Measurements from ENCODE around the gene CCDC102B.

The CCDC102B gene

DNA sequence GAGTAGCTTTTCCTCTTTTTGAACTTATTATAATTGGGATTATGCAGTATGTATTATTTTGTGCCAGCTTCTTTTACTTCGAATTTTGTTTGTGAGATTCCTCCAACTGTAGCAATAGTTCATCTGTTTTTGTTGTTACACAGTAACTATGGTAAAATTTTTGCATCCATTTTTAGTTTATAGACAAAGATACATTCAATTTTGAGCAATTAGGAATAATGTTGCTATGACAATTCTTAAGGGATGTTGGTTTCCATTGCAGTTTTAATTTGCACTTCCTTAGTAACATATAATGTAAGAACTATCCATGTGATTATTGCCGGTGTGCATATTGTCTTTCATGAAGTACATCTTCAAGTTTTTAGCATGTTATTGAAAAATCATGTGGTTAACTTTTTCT lies 20.7 kb downstream of the CCDC102B start:
- intact Hi-C loops (cut with DNase I), result no loop called here
- DNase-seq, result no peak

DNA sequence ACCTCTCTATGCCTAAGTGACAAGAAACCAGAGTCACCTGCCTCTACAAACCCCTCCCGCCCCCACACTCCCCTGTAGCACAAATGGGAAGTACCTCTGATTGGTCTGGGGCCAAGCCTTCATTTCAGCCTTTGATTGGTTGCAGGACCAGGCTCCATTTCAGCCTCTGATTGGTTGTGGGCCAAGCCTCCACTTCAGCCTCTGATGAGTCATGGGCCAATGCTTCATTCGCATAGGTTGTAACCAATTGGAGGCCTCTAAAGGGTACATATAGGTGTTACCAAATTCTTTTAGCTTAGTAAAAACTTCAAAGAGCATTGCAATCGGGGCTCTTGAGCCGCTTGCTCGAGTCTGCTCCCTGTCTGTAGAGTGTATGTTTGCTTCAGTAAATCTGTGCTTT lies 25.0 kb downstream of the CCDC102B start:
- no peak for DNase-seq
- intact Hi-C loops (cut with DNase I), result no loop called here

DNA sequence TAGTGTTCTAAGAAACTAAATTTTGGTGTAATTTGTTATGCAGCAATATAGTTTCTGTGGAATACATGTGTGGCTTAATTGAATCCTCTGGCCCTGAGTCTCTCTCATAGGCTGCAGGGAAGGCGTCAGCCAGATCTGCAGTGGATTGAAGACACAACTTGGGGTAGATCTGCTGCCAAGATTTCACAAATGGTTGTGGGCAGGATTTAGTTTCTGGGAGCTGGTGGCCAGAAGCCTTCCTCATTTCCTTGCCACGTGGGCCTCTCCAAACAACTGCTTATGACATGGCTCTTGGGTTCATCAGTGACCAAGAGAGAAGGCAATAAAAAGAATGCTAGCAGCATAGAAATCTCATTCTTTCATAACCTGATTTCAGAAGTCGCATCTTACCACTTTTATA lies 28.2 kb downstream of the CCDC102B start:
- intact Hi-C loops (cut with DNase I), result no loop called here
- DNase-seq, result no peak

DNA sequence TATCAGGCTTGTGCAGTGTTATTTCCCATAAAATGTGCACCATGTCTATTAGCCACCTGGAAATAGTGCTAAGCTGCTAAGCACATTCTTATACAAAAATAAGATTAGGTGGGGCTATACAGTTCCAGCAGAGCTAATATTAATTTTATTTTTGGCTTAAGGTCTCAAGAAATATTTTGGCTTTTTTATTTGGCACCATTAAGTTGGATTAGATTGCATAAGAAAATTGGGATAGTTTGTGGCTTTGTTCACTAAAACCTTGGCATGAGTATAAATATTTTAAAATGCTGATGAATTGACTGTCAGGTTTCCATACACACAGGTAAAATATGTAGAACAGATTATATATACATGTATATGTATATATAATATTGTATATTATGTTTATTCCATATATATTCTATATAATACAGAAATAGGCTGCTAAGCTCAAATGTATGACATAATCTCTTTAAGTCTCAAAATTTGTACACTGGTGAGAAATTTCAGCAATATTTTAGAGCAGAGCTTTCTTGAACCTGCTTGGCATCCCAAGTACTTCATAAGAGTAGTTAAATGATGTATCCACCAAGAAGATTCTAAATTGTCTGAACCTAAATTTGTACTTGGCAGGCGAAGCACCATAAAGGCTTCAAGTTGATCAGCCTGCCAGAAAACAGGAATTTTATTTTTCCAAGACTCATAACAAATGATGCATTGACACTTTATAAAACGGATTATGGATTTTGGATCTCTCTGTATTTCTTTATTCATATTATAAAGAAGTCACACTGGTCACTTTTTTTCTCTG lies 32.6 kb downstream of the CCDC102B start:
- no peak for DNase-seq
- intact Hi-C loops (cut with DNase I), result no loop called here

DNA sequence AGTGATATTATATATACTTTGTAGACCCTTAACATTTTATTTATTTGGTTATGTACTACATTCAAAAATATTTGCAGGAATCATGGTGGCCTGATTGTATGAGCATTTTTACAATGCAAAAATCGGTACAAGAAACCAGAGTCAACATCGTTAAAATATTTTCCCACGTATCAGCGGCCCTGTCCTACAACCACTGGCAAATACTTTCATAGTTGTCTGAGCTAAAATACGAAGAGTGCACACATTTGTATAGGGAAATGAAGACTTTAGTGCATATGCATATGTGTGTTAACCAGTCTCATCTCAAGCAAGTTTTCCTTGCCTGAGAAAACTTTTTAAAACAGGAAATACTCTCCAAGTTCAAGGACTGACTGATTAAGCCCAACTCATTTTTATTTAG lies 35.9 kb downstream of the CCDC102B start:
- intact Hi-C loops (cut with DNase I), result no loop called here
- DNase-seq, result no peak

DNA sequence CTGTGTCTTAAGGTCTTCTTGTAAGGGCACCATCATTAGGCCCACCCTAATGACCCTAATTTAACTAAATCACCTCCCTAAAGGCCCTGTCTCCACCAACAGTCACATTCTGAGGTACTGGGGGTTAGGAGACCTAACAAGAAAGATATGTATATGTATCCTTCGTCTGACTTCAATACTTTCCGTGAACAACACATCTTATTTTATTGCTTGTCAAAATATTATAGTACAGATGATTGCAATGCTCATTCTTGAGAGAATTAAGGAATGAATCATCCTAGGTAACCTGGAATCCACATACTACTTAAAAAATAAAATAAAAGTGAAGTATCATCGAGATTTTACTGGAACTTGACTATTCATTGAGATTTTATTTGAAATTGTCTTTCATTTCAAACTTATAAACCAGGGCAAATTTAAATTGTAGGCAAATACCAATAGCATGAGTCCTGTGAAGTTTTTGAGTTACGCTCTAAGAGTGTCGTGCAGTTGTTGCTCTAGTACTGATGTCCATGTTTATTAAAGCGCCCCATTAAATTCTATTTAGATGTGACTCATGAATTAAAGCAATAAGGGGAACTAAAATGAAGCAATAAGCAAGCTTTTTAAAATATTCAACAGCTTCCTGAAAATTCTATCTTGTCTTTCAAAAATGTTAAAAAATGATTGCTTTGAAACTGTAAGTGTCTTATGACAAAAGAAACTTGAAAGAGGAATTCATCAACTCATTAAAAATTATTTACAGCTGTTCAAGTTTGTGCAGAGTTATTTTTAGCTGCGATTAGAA lies 40.0 kb downstream of the CCDC102B start:
- DNase-seq, result no peak
- intact Hi-C loops (cut with DNase I), result no loop called here

DNA sequence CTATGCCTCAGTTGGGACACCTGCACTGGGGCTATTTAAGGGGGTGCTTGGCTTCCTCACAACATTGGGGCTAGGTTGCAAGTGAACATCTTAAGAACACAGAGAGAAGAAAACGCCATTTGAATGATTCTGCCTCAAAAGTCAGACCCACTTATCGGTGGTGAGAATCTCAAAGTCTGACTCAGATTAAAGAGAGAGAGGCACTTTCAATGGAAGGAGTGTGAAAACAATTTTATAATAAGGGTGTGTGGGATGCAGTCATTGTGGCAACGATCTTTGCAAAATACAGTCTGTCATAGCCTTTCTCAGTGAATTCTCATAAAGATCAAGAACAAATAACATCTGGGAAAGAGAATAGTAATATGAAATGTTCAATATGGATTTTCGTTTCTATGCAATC lies 41.8 kb downstream of the CCDC102B start:
- intact Hi-C loops (cut with DNase I), result loop anchor here (10.0 kb wide), 1 partner anchor 1245 kb away; no protein-coding TSS in a partner anchor
- DNase-seq, result peak in 4 of 42 donors; percentile 10 to 38 (median 14)

DNA sequence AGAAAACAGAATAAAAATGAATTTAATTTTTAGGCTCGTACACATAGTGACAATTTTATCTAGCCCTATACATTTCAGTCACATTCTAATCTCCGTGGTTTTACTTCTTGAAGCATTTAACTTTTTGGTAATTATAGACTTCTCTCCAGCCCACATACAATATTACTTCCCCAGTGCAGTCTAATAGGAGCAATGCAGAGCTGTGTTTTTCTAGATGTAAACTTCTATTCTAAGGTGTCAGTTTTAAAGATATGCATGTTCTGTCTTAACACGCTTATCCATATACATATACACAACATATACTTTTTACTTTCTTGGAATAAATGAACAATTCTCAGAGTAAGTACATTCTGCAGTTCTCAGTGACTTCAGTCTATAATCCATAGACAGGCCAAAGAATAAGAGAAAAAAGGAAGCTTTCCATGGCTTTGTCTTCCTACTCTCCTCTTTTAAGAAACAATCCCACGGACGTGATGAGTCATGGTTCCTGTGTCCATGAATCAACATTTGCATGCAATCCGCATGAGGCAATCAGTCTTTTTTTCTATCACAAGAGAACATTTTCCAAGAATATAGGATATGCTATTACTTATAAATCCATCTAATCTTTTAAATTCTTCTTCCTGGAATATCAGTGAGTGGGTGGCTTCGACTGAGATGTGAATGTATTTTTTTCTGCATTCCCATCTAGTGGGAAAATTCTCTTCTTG lies 42.8 kb downstream of the CCDC102B start:
- peak in 8 of 42 donors; percentile 7 to 55 (median 28) for DNase-seq

DNA sequence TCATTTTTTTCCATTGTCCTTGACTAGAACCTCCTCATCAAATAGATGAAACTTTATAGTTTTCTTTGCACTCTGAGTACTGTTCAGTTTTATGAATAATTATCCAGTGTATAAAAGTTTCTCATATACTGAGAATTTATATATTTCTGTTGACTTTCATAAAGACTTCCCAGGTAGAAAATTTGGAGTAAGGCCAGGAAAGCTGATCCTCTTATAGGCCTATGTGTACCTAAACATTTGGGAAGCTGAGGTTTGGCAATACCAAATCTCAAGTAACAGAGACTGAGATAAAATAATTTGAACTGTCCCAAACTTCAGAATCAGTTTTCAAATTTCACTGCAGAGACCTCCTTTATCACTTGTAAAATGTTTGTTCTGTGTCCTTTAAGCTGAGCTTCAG lies 43.4 kb downstream of the CCDC102B start:
- intact Hi-C loops (cut with DNase I), result loop anchor here (10.0 kb wide), 1 partner anchor 1244 kb away; no protein-coding TSS in a partner anchor
- no peak for DNase-seq

More for the DNA sequence above, 42.8 kb downstream of the CCDC102B start:
- intact Hi-C loops (cut with DNase I), result loop anchor here (10.0 kb wide), 1 partner anchor 1244 kb away; no protein-coding TSS in a partner anchor

DNA sequence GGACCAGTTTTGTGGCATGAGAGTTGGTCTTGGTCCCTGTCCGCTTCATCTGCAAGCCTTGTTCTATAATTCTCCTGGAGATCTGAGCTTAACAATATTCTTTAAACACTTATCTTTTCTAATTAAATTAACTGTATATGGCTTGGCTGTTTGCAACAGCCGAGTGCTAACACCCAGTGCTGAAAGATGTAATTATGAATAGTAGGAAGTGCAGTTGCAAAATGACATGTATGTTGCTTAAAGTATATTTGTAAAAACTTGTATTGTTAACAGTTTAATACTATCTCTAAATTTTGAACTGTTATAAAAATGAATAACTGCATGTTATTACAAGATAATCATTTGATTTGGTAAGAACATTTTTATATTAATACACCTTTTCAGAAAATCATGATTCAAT lies 45.1 kb downstream of the CCDC102B start:
- no peak for DNase-seq
- intact Hi-C loops (cut with DNase I), result loop anchor here (10.0 kb wide), 1 partner anchor 1242 kb away; no protein-coding TSS in a partner anchor

DNA sequence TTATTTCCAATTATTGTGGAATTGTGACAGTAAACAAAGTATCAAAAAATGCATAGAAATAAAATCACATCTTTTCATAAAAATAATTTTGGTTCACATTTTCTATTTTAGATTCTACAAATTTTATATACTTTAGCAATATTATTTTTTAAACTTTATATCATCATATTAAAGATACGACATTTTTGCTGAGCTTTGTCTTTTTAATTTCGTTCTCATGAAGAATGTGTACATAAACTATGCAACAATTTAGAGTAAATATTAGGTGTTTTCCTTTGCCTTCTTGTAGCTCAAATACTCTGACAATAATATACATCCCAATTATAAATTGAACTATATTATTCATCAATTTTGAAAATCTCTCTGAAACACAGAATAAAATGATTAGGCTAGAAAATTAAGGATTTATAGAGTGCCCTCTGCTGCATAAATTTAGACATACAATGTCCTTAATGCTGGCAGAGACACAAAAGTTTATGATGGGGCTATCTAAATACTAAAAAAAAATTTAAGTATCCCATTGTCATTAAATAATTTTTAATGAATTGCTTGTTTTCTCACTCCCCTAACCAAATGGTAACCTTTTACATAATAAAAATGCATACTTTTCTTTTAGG lies 45.7 kb downstream of the CCDC102B start:
- intact Hi-C loops (cut with DNase I), result loop anchor here (10.0 kb wide), 1 partner anchor 1241 kb away; no protein-coding TSS in a partner anchor
- no peak for DNase-seq

DNA sequence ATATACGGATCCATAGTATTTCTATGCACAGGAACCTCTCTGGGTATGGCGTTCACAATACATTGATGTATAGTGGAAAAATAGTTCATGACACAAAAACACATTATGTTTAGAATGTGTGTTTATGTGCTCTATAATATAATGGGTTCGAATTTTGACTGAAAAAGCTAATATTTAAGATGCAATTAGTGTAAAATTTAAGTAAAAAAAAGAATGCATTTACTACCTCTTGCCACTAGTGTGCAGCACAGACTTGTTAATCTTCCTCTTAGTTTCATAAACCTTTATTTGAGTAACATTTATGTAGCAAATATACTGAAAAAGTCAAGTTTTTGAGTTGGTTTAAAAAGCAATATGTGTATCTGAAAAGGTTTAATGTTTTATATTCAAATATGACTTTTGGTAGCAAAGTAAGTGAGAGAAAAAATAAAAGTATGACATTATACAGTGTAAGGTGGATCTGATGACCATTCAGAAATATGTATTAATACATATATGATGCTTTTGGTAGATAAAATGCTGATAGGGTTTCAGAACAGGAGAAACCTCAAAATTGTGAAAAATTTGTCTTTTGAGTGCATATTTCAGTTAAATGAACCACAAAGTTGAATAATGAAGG lies 49.4 kb downstream of the CCDC102B start:
- no peak for DNase-seq
- intact Hi-C loops (cut with DNase I), result loop anchor here (10.0 kb wide), 1 partner anchor 1237 kb away; no protein-coding TSS in a partner anchor

DNA sequence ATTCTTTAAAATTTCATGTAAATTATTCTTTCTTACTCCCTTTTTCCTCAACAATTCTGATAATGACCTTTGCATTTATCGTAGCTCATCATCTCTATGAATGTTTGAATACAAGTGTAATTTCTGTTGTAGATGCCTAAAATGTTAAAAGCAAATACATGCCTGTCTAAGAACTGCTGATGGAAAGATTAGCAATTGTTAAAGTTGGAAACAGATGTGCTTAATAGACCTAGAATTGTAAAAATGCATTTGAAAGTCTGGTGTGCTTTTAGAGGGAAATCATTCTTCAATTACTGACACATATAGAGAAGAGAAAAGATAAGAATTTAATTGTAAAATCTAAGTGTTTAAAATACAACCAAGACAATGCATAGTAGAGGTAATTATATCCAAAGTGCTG lies 50.4 kb downstream of the CCDC102B start:
- intact Hi-C loops (cut with DNase I), result loop anchor here (10.0 kb wide), 1 partner anchor 1237 kb away; no protein-coding TSS in a partner anchor
- DNase-seq, result no peak

DNA sequence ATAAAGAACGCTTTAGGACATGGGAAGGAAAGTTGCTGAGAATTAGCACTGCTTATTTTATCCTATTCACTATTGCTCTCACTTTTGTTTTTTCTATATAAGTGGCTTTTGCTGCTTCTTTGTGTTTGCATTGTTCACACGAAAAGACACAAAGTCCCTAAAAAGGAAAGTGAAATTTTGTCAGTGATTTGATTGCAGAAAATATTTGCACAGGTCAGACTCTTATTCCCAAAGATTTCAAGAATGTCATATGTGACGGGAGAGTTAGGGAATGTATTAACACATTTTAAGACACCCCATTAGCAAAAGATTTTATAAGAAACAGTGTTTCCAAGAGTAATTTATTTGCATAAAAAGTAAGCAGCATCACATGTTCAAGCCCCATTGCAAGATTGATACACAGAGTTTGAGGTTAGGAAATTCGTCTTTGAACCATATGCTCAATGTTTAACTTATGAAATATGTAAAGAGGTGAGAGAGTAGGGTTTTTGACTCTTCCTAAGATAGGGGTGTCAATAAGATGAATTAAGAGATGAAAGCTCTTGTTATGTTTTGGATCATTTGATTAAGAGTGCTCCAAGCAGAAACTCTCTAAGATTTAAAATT lies 57.0 kb downstream of the CCDC102B start:
- intact Hi-C loops (cut with DNase I), result no loop called here
- no peak for DNase-seq

DNA sequence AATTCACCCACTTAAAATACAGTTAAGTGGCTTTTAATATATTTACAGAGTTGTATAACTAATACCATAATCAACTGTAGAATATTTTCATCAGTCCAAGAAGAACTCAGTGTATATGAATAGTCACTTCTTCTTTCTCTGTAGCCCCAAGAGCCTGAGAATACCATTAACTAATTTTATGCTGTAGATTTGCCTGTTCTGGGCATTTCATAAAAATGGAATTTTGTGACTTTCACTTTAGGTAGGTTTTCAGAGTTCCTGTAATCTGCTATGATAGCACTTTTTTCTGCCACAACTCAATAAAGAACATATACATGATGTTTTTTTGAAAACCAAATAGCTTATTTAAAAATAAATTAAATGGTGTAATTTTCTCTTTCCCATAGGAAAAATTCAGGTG lies 57.6 kb downstream of the CCDC102B start:
- DNase-seq, result no peak
- intact Hi-C loops (cut with DNase I), result no loop called here

DNA sequence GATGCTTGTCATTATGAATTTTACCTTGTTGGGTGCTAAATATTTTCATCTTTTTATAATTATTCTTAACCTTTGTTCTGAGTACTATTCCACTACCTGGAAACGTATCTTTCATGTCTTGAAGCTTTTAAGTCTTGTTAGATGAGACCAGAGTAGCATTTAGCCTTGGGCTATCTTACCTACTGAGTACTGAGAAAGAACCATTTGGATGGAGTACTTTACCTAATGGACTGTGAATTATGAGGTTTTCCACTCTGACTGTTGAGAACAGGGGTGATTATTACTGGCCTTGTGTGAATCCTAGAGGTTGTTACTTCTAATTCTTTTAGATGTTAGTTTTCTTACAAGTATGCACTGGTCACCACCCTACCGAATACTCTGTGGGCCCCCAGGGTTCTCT lies 63.5 kb downstream of the CCDC102B start:
- intact Hi-C loops (cut with DNase I), result no loop called here
- no peak for DNase-seq

DNA sequence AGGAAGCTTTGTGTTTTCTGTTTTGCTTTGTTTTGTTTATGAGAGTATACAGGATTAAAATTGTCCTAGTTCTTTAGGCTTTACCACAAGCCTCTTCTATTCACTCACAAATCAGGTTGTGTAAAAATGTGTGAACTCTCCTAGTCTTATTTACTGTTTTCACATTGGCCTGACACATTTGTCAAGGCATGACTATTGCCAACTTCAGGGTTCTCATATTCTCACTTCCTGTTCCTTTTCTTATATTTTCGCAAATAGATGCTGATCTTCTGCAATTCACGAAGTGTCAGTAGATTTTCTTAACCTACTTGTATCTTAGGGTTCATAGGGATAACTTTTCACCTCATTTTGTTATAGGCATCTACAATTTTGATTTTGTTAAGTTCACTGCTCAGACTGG lies 67.1 kb downstream of the CCDC102B start:
- intact Hi-C loops (cut with DNase I), result no loop called here

DNA sequence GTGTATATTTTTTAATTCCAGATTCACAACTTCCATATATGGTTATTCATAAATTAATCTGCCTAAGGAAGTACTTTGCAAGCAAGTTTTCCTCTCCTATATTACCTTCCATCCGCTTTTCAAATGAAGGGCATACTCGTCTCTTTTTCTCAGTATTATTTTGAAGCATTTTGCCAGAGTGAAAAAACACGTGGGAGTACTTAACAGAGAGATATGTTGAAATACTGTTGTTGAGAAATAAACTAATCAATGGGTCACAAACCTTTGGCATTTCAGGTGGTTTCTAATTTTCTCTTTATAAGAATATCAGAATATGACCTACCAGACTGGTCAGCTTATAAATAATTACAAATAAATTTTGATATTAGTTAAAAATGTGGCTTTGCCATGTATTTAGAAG lies 67.6 kb downstream of the CCDC102B start:
- intact Hi-C loops (cut with DNase I), result no loop called here

More for the DNA sequence above, 67.1 kb downstream of the CCDC102B start:
- DNase-seq, result no peak

More for the DNA sequence above, 67.6 kb downstream of the CCDC102B start:
- no peak for DNase-seq
